NCI-H146 (cell line): Measurements from ENCODE around the gene SP3.

ENCODE experiments used
- DNase-seq: peaks from one replicate; lab custom pipeline; 2025; lab: John Stamatoyannopoulos, UW

SP3 gene

DNA sequence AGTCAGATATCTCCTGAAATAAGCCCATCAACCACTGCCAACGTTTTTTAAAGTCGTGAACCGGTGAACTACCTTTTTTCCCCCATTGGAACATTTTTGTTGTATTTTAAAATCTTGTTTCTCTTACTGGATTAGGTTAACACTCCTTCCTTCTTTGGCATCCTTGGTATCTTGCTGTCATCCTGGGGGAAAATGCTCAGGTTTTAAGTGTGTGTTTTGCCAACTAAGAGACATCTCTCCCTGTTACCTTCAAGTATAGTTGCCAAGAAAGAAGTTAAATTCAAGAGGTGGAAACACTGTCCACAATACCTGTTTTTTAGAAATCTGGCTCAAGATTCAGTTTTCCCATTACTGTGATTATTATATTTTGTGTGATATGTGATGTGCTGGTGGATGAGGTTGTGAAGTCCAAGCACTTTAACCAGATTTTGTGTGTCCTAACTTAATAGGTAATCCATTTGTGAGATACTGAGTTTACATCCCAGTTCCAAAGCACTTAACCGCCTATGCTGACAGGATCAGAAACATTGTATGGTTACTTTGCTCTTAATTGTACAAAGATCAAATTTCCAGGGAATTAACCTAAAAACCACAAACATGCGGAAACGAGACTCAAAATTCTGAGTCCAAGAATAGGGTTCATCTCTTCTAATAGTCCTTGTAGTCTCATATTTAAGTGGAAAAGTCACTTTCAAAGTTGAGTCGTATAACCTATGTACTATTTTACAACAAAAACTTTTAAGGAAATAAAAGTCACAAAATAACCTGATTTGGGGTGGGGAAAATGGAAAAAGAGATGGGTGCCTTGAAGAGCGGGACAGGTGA, 1.3 kb upstream of the SP3 start:
- DNase-seq = no peak

DNA sequence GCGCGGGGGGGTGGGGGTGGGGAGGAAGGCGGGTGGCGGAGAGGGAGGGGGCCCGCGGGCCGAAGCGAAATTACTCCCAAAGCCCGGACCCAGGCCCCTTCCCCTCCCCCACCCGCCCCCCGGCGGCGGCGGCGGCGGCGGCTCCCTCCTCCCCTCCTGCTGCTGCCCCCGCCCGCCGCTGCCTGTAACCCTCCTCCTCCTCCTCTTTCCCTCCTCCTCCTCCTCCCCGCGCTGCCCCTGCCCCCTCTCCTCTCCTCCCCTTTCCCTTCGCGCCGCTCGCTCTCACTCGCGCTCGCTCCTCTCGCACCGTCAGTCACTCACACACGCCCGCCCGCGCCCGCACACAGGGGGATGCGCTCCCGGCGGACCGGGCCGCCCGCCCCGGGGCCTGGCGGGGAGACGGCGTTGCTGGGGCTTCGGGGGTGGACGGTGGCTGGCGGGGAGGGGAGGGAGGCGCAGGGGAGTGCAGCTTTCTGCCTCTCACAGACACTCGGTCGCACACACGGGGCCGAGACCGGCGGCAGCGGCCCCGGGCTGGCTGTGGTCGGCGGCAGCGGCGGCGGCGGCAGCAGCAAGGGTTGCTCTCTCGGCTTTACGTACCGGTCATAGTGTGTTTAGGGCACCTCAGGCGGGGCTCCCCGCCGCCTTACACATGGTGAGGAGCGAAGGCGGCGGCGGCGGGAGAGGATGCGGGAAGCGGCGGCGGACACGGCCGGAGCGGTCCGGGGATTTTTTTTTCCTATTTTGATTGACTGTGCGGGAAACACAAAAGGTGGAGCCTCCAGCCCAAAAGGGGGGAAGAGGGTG, 405 bp downstream of the SP3 start:
- DNase-seq = peak; percentile 87

DNA sequence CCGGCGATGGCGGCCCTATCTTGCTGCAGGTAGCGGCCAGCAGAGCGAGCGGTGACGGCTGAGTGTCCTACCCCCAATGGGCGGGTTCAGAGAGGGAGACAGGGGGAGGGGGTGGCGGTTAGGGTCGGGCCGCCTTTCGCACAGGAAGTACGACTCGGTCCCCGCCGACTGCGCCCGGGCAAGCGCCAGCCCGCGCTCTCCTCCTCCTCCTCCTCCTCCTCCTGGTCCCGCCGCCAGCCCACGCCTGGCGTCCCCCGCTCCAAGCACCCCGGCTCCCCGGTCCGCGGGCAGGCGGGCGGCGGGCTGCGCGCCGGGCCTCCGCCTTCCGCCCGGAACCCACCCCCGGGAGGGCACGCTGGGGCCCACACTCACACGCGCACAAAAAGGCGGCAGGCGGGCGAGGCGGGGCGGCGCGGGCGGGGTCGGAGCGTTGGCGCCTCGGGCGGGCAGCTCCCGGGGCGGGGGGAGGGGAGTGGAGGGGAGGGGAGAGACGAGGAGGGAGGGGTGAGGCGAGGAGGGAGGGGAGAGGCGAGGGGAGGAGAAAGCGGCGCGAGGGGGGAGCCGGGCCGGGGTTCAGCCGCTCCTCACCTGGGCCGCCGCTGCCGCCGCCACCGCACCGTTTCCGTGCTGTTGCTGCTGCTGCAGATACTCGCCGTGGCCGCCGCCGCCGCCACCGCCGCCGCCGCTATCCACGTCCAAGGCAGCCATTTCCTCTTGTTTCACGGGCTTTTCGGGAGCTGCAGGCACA, 1.2 kb downstream of the SP3 start:
- peak; percentile 89 for DNase-seq

DNA sequence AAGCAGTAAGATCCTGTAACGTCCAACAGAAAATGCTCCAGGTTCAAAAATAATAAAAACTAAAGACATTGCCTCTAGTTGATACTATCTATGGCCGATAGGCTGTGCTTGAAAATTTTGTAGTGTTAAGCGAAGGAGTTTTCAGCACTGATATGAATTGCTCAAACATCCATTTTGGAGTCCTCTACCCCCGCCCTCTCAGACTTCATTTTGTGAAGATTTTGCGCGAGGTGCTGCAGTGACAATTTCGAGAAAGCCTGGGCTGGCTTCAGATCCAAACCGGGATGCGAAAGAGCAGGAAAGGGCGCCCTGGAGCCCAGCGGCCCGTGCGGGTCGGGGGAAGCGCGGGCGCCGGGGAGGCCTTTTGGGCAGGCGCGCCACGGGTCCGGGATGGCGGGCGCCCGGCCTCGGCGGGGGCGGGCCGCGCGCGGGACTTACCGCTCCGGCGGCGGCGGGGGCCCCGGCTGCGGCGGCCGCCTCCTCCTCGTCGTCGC, 1.8 kb downstream of the SP3 start:
- DNase-seq = peak; percentile 65

DNA sequence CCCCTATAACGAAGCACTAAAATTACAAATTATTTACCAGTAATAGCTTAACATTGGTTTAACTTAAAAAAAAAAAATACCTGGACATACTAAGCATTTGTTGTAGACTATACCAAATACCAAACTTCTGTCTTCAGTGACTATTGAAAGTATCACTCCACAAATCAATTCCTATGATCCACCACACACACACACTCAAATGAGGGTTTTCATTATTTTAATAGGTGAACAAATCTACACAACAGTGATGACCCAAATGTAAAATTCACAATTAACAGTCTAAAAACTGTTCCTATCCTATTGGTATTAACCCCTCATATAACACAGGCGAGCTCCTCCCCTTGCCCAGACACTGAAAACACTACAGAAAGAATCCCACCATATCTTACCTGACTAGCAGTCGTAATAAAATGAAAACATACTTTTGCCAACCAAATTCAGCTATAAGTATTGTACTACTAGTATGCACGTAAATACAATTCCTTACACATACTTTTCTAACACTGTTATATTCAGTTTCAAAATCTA, 2.5 kb downstream of the SP3 start:
- DNase-seq = no peak

DNA sequence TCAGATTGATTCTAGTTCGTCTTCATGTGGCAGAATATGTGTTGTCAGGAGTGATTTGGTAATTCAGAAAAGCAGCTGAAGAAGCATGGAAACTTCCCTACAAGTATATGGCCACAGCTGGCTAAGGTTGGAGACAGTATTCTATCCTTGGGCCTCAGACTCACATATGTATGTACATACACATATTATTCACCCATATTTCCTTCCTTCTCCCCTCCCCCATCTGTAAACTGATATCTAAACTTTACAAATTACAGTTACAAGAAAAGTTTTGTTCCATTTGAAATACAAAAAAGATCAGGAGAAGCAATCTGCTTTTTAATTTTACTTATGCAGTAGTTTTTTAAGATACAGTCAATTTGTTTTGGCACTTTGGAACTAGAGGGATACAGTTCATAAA, 3.1 kb downstream of the SP3 start:
- no peak for DNase-seq

DNA sequence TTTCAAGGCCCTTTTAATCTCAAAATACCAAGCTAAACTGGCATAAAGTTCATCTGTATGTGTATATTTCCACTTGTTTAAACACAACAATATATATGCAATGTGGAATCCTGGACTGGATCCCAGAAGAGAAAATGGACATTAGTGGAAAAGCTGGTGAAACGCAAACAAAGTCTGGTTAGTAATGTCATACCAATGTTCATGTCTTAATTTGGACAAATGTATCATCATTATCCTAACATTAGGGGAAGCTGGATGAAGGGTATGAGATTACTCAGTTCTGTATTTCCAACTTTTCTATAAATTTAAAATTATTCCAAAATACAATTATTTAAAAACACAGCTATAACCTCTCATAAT, 3.8 kb downstream of the SP3 start:
- no peak for DNase-seq

DNA sequence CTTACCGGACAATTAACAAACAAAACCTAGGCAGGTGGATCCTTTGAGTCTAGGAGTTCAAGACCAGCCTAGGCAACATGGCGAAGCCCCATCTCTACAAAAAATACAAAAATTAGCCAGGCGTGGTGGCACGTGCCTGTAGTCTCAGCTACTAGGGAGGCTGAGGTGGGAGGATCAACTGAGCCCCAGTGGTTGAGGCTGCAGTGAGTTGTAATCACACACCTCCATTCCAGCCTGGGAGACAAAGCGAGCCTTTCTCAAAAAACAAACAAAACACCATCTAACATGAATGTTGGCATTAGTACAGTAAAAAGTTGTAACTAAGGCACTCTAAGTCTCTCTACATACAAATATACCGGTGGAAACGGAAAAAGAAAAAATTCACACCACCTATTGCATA, 5.3 kb downstream of the SP3 start:
- no peak for DNase-seq

DNA sequence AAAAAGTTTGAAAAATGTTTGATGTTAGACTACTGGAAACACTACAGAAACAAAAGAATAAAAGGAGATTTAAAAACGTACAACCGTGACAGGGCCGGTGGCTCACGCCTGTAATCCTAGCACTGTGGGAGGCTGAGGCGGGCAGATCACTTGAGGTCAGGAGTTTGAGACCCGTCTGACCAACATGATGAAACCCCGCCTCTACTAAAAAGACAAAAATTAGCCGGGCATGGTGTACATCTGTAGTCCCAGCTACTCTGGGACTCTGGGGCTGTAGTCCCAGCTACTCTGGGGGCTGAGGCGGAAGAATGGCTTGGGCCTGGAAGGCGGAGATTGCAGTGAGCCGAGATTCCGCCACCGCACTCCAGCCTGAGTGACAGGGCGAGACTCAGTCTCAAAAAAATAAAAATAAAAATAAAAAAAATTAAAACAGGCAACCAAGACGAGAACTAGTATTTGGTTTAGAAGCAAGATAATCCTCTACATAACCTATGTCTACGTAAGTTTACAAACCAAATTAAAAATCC, 5.8 kb downstream of the SP3 start:
- no peak for DNase-seq

DNA sequence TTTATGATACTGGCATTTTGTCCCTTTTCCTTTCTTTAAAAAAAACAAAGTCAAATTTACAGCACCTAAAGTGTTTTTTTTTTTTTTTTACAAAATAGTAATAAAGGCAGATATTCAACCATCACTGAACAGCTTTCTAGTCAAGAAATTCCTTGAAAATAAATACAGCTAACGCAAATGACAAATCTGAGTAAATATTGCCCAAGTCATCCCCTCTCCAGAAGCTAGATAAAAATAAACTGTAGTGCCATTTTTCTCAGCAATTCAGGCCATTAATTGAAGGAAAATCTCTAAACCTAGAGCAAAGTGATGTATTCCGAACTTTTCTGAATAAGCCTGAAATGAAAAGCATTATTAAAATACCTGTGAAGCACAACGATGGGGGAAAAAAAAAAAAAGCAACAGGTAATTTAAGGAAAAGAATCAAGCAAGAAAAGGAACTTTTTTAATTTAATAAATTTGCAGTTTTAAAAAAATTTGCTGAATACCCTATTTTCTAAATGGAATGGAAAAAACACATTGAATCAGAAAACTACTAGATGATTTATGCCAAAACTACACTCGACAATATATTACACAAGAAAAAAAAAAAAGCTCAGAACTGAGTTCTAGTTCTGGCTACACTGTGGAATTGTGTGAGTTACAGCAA, 6.9 kb downstream of the SP3 start:
- no peak for DNase-seq

DNA sequence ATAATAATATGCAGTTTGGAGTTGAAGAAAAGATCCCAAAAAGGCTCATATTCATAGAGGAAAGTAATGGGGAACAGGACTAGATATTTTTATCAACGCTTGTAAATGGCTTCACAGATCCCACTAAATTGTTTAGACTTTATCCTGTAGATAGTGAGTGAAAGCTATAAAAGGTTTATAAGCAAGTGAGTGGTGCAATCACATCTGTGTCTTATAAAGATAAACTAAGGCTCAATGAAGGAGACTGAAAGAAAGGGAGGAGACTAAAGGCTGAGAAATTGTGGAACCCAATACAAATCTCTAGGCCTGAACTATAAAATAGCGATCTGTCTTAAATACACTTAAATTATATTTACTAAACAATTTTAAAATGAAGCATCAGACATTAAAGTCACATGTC, 7.7 kb downstream of the SP3 start:
- DNase-seq = no peak

DNA sequence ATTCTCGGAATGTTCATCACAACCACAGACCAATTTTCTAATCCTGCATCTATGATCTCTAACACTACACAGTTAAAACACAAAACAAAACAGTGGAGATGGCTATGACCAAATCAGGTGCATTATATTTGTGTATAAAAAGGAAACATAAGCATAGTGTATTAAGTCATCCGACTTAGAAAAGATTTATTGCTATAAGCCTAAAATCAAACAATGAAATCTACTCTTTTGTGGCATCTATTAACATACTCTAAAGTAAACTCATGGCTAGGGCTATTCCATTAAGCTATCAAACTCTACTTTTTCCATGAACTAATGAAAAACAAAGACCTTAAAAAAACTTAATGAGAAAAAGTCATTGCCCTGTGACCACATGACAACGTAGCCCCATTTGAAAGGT, 8.7 kb downstream of the SP3 start:
- no peak for DNase-seq

DNA sequence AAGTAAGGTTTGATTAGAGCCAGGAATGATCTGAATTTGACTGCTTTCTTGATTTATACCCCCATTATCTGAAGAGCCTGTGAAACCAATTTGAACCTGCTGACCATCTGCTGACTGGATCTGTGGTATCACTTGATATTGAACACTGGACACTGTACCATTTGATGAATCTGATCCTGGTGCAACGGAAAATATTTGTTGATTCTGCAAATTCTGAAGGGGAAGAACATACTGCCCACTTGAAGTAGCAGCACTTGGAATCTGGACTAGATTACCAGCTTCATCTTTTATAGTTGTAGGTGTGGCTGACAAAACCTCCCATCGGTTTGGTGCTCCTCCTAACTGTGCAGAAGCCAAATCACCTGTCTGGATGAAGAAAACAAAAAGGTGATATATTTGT, 9.3 kb downstream of the SP3 start:
- DNase-seq = no peak

DNA sequence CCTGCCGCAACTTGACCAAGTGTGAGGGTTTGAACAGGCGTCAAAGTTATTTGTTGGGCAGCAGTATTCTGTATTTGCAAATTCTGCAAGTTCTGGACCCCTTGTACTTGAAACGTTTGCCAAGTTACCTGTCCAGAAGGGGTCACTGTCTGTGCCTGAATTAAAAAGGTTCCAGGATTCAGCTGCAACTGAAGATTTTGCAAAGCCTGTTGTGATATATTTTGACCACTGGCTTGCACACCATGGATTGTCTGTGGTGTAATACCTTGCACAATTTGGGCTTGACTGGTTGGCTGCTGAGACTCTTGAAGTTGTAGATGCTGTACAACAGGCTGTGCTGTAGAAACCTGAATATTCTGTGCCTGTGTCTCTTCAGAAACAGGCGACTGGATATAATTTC, 10.2 kb downstream of the SP3 start:
- DNase-seq = no peak

DNA sequence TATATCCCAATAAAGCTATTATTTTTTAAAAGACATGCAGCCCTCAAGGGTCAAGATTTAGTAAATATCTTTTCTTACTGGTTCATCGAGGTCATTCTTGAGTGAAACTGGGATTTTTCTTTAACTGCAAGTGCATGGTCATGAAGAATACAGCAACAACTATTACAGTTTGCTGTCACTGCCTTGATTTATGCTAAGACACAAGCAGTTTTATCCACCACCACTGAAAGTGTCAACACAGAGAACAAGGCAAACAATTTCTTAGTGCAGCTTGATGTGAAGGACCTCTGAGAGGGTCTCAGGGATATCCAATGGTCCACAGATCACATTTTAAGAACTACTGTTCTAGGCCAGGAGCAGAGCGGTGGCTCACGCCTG, 12.1 kb downstream of the SP3 start:
- DNase-seq = no peak

DNA sequence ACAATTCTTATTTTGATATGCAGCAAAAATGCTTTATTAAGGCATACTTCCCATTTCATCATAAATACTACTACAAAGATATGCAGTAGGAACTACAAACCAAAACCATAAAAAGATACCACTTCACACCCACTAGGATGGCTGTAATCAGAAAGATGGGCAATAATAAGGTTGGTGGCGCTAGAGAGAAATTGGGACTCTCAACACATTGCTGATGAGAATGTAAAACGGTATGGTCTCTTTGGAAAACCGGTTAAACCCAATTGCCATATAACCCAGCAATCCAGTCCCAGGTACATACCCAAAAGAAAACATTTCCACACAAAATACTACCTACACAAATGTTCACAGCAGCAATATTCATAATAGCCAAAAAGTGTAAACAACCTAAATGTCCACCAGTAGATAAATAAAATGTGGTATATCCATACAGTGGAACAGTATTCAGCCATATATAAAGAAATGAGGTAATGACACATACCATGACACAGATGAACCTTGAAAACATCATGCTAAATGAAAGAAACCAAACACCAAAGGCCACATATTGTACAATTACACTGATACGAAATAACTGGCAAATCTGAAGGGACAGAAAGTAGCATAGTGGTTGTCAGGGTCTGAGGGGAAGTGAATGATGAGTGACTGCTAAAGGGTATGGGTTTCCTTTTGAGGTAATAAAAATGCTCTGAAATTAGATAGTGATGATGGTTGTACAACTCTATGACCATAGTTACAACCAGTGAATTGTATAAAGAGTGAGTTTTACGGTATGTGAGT, 12.7 kb downstream of the SP3 start:
- DNase-seq = no peak

DNA sequence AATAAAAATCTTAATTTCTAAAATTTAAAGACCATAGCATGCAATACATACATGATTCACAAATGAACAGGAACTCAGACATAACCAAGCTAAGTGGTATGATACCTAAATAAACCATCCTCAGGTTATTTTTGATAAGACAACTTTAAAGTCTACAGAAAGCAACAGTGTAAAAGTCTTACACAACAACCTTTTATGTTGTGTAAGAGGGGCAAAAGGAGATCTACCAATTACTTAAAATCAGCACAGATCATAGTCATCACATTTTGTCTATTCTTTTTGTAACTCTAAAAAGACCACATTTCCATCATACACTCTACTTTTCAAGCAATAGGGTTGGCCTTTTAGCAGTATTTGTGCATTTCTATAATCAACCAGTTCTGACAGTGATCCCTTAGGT, 16.3 kb downstream of the SP3 start:
- DNase-seq = no peak

DNA sequence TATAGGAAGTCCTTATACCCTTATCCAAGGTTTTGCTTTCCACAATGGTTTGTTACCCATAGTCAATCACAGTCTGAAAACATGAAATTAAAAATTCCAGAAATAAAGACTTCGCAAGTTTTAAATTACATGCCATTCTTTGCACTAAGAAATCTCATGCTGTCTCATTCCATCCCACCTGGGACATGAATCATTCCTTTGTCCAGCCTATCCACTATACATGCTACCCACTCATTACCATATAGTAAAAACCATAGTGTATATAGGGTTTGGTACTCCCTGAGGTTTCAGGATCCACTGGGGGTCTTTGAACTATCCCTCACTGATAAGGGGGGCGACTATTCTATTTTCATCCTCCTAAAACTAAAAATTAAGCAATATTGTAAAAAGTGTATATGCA, 17.0 kb downstream of the SP3 start:
- DNase-seq = no peak

DNA sequence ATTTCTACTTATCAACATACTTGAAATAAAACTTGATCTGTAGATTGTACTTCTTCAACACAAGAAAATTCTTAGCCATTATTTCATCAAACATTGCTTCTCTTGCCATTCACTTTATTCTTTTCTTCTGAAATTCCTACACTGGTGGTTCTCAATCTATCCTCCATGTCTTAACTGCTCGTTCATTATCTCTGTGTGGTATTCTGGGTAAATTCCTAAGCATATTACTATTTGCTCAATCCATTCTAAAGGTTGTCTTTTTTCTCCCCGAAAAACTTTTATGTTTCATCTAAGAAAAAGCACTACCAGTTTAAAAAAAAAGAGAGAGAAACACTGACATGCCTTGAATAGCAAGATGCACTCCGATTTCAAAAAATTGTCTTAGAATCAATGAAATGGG, 18.0 kb downstream of the SP3 start:
- DNase-seq = no peak

DNA sequence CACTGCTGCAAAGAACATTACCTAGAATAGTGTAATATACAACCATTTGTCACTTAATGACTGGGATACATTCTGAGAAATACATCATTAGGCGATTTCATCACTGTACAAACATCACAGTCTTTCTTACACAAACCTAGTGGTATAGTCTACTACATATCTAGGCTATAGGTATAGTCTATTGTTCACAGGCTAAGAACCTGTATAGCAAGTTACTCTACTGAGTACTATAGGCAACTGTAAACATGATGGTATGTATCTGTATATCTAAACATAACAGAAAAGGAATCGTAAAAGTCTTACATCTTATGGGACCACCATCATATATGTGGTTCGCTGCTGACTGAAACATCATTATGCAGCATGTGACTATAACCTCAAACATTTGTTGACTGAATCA, 21.4 kb downstream of the SP3 start:
- no peak for DNase-seq
